Upper lobe of left lung (tissue), 6 donors: ENCODE measurements around the gene CCNK. TPM values are rescaled to one million over a fixed set of nuclear protein-coding genes. Genes with fewer than 3 reads are reported as not detected.
A peak's percentile ranks its signal among the peaks of the same experiment; 100 is the strongest.

Source experiments
- ATAC-seq, 2 donors: fragments of 200-7000 bp; cut with Tn5 transposase; one replicate each; pipeline ENCODE4 v1.9.1; 2022; ENCODE audit warnings: mild to moderate bottlenecking in 2 of 2, moderate library complexity in 2 of 2; ENCODE audit not compliant: low FRiP score in 2 of 2
- DNase-seq, 2 donors: peaks; one replicate each; pipeline ENCODE4 v3.0.0-alpha.2; 2019 to 2020
- H3K27ac ChIP-seq, 4 donors: fragments of 200-600 bp; sonication (generic); one replicate each; pipeline ENCODE4 v1.5.1; 2016 to 2019
- H3K27me3 ChIP-seq, 4 donors: fragments of 200-600 bp; sonication (generic); one replicate each; pipeline ENCODE4 v1.5.1; 2017 to 2019
- H3K36me3 ChIP-seq, 4 donors: fragments of 200-600 bp; sonication (generic); one replicate each; pipeline ENCODE4 v1.5.1; 2016 to 2019
- H3K4me1 ChIP-seq, 4 donors: fragments of 200-600 bp; sonication (generic); one replicate each; pipeline ENCODE4 v1.5.1; 2018 to 2019
- H3K4me3 ChIP-seq, 4 donors: fragments of 200-600 bp; sonication (generic); one replicate each; pipeline ENCODE4 v1.5.1; 2017 to 2019; ENCODE audit warnings: mild to moderate bottlenecking in 2 of 4, moderate library complexity in 1 of 4
- H3K9me3 ChIP-seq, 4 donors: fragments of 200-600 bp; sonication (generic); one replicate each; pipeline ENCODE4 v1.5.1; 2018 to 2019
- CTCF ChIP-seq, 6 experiments: fragments of 450-650 bp in 4 of 6; fragments of 200-600 bp in 2 of 6; sonication (generic) in 2 of 6; IDR thresholded peaks; one replicate each; pipeline ENCODE4 v1.5.1; 2016 to 2019; ENCODE audit warnings: antibody characterized with exemption in 6 of 6
- EP300 ChIP-seq, 4 donors: sonication (generic); formaldehyde crosslinking; IDR thresholded peaks; one replicate each; pipeline ENCODE4 v1.5.1; 2017; ENCODE audit warnings: antibody characterized with exemption in 4 of 4, control low read depth in 2 of 4
- POLR2A ChIP-seq, 4 donors: fragments of 450-650 bp; IDR thresholded peaks; one replicate each; pipeline ENCODE4 v1.5.1; 2016 to 2017; ENCODE audit warnings: antibody characterized with exemption in 4 of 4, mild to moderate bottlenecking in 2 of 4
- POLR2AphosphoS5 ChIP-seq, 2 donors: sonication (generic); formaldehyde crosslinking; IDR thresholded peaks; one replicate each; pipeline ENCODE4 v1.5.1; 2017; ENCODE audit warnings: antibody characterized with exemption in 2 of 2
- WGBS, 2 donors: methylation state at CpG; one replicate each; pipeline ENCODE4 v1.1.5; 2017 to 2018; 5-methylcytosine and 5-hydroxymethylcytosine counted together
- total RNA-seq, 6 donors: library from RNA; depleted of rRNA in 4 of 6; stranded (reverse); fragments of >200 nt in 4 of 6; gene quantifications; one replicate each; pipeline versions ENCODE4 v1.1.0 to v1.2.1, GENCODE V29; 2016 to 2021
- donor health status: DM: no; HTN: no; CAD: no; lungs with moderate emphysema.
- donor health status: DM: no; HTN: yes; CAD: no; lungs with severe emphysema.

CCNK gene
- total RNA-seq, 6 donors from 2014 or later = 29.8 to 51.1 (median 44.0) TPM

GRCh38 chr14:99534333-99534732, 53.1 kb downstream of the CCNK start:
- Histone ChIP-seq H3K27me3 (no peaks in the 10 kb centered on the region), H3K36me3 (no peaks in the 10 kb centered on the region), H3K27ac (no peak overlapping the region), H3K4me1 (peaks cover 0 to 16% (median 3%) of the 10 kb centered on the region in 4 donors), H3K9me3 (no peaks in the 10 kb centered on the region), H3K4me3 (no peak overlapping the region)
- WGBS, 2 donors = 95 to 96% methylated on average over 6 of the region's 6 CpGs
- DNase-seq = no peak
- ATAC-seq = no peak
- TF ChIP-seq POLR2A (IDR thresholded peaks at IDR 0.05) (no peak), EP300 (IDR thresholded peaks at IDR 0.05) (no peak), CTCF (IDR thresholded peaks at IDR 0.05) (no peak), POLR2AphosphoS5 (IDR thresholded peaks at IDR 0.05) (no peak)

DNA sequence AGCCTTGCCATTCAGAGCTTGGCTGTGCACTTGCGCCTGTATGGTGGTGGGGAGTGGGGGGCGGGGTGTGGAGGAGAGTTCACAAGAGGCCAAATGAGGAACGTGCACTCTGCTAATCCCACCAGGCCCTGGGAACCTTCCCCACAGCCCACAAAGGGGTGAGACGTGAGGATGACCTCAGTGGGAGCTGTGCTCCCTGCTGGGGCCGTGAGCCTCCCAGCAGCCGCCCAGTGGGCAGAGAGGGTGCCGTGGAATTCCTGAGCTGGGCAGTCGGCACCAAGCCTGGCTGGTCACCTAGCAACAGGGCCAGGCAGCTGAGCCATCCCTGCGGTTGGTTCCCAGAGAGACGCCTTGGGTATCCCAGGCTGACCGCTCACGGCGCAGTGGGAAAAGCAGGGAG, 53.7 kb downstream of the CCNK start:
- Histone ChIP-seq H3K27ac (no peak overlapping the region), H3K4me3 (no peak overlapping the region), H3K27me3 (no peaks in the 10 kb centered on the region), H3K9me3 (no peaks in the 10 kb centered on the region), H3K4me1 (peaks cover 0 to 19% (median 4%) of the 10 kb centered on the region in 4 donors), H3K36me3 (no peaks in the 10 kb centered on the region)
- no peak for TF ChIP-seq CTCF (IDR thresholded peaks at IDR 0.05)
- no peak for TF ChIP-seq EP300 (IDR thresholded peaks at IDR 0.05)
- TF ChIP-seq POLR2A (IDR thresholded peaks at IDR 0.05) = no peak
- TF ChIP-seq POLR2AphosphoS5 (IDR thresholded peaks at IDR 0.05) = no peak
- DNase-seq (peak in 1 of 2 donors; percentile 56), ATAC-seq (no peak)
- WGBS, 2 donors = 88% methylated on average over 13 of the region's 13 CpGs; no CpG with 5 or more reads in 1 of the 2 donors

GRCh38 chr14:99535448-99535847, 54.2 kb downstream of the CCNK start:
- 82% methylated on average over 8 of the region's 8 CpGs; no CpG with 5 or more reads in 1 of the 2 donors for WGBS, 2 donors
- Histone ChIP-seq H3K9me3 (no peaks in the 10 kb centered on the region), H3K4me1 (peaks cover 3 to 25% (median 9%) of the 10 kb centered on the region in 4 donors), H3K36me3 (no peaks in the 10 kb centered on the region), H3K27ac (no peak overlapping the region), H3K27me3 (no peaks in the 10 kb centered on the region), H3K4me3 (no peak overlapping the region)
- ATAC-seq (no peak), DNase-seq (no peak)
- TF ChIP-seq POLR2AphosphoS5 (IDR thresholded peaks at IDR 0.05) (no peak), POLR2A (IDR thresholded peaks at IDR 0.05) (no peak), CTCF (IDR thresholded peaks at IDR 0.05) (no peak), EP300 (IDR thresholded peaks at IDR 0.05) (no peak)

GRCh38 chr14:99535908-99536778, 54.9 kb downstream of the CCNK start:
- ATAC-seq (no peak), DNase-seq (peak in 1 of 2 donors; percentile 81)
- no peak for TF ChIP-seq POLR2AphosphoS5 (IDR thresholded peaks at IDR 0.05)
- no peak for TF ChIP-seq CTCF (IDR thresholded peaks at IDR 0.05)
- TF ChIP-seq POLR2A (IDR thresholded peaks at IDR 0.05) = no peak
- TF ChIP-seq EP300 (IDR thresholded peaks at IDR 0.05) = no peak
- H3K9me3 ChIP-seq = no peaks in the 10 kb centered on the region
- WGBS, 2 donors = 90 to 93% methylated on average over 9 to 24 of the region's 24 CpGs
- H3K27ac ChIP-seq = no peak overlapping the region
- H3K4me1 ChIP-seq = peaks cover 3 to 30% (median 13%) of the 10 kb centered on the region in 4 donors
- no peak overlapping the region for H3K4me3 ChIP-seq
- no peaks in the 10 kb centered on the region for H3K36me3 ChIP-seq
- no peaks in the 10 kb centered on the region for H3K27me3 ChIP-seq
